ENCODE results near the gene RAVER2.

- no peak for TF ChIP-seq EZH2phosphoT487 (IDR thresholded peaks at IDR 0.05; ENCODE audit: insufficient read depth, low read depth)
- no peak for TF ChIP-seq EZH2 (IDR thresholded peaks at IDR 0.05; ENCODE audit: insufficient read depth, poor library complexity, severe bottlenecking)
Measured at GRCh38 chr1:64790832-64791487, 46.1 kb downstream of the RAVER2 start.

Measured in GM23248 (cell line).